Brain microvascular endothelial cell (primary cell): ENCODE data around the gene EDDM3A.
"Not testable (repeated sequence)": the region's sequence is repeated elsewhere in the genome, so short reads cannot be mapped to it uniquely, and the experiment has no call there.

ENCODE experiments used
- DNase-seq: peaks from one replicate; pipeline ENCODE4 v3.0.0-alpha.2; 2020
- H3K27ac ChIP-seq: fragments of 250-450 bp; sonication (Bioruptor Pico); 2 replicates; pipeline ENCODE4 v1.5.1; 2020; ENCODE audit warnings: mild to moderate bottlenecking, moderate library complexity
- H3K27me3 ChIP-seq: fragments of 250-450 bp; sonication (Bioruptor Pico); replicated peaks from 2 replicates; pipeline ENCODE4 v1.5.1; 2020; ENCODE audit warnings: mild to moderate bottlenecking
- H3K36me3 ChIP-seq: fragments of 250-450 bp; sonication (Bioruptor Pico); replicated peaks from 2 replicates; pipeline ENCODE4 v1.5.1; 2020; ENCODE audit warnings: mild to moderate bottlenecking
- H3K4me3 ChIP-seq: 2 replicates; pipeline ENCODE4 v1.5.1; 2011; ENCODE audit warnings: low read depth, mild to moderate bottlenecking, control low read depth, low read length, moderate library complexity
- in situ Hi-C: cut with HindIII; loops from 2 replicates; pipeline ENCODE4 v1.10.0; 2017; ENCODE audit warnings: low sequenced_read_pairs, low pct_ligation_motif_present
- TF ChIP-seq, protein P1 (sequence below): IDR thresholded peaks from 2 replicates; pipeline ENCODE4 v1.5.1; 2011; ENCODE audit warnings: low read depth, mild to moderate bottlenecking, moderate library complexity, low read length, control low read depth, inconsistent platforms; ENCODE audit errors: missing control alignments

EDDM3A gene

DNA sequence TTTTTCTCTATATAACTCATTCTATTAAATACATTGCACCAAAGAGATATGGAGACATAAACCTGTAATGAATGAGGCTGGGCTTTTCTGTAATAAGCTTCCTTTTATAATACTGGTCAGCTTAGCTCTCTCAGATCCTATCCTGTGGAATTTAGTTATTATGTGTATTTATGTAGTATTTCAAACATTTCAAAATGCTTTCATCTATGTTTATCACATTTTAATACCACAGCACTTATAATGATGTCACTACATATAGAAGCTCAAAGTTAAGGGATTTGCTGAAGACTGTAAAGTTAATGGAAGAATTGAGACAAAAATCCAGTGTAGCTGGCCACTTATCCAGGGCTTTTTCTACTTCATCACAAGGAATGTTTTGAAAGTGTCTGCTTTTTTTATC, 45.8 kb upstream of the EDDM3A start:
- H3K4me3 ChIP-seq = no peak overlapping the region
- TF ChIP-seq, protein P1, sequence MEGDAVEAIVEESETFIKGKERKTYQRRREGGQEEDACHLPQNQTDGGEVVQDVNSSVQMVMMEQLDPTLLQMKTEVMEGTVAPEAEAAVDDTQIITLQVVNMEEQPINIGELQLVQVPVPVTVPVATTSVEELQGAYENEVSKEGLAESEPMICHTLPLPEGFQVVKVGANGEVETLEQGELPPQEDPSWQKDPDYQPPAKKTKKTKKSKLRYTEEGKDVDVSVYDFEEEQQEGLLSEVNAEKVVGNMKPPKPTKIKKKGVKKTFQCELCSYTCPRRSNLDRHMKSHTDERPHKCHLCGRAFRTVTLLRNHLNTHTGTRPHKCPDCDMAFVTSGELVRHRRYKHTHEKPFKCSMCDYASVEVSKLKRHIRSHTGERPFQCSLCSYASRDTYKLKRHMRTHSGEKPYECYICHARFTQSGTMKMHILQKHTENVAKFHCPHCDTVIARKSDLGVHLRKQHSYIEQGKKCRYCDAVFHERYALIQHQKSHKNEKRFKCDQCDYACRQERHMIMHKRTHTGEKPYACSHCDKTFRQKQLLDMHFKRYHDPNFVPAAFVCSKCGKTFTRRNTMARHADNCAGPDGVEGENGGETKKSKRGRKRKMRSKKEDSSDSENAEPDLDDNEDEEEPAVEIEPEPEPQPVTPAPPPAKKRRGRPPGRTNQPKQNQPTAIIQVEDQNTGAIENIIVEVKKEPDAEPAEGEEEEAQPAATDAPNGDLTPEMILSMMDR = no peak
- in situ Hi-C loops = no loop called here

DNA sequence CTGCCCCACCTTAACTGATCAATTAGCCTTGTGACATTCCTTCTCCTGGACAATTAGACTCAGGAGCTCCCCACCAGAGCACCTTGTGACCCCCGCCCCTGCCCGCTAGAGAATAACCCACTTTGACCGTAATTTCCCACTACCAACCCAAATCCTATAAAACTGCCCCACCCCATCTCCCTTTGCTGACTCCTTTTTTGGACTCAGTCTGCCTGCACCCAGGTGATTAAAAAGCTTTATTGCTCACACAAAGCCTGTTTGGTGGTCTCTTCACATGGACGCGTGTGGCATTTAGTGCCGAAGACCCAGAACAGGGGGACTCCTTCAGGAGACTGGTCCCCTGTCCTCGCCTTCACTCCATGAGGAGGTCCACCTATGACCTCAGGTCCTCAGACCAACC, 44.7 kb upstream of the EDDM3A start:
- H3K4me3 ChIP-seq, DNase-seq, in situ Hi-C loops, H3K27ac ChIP-seq, H3K36me3 ChIP-seq, H3K27me3 ChIP-seq: not testable (repeated sequence)

More for the DNA sequence above, 45.8 kb upstream of the EDDM3A start:
- Histone ChIP-seq H3K27ac (no peak overlapping the region), H3K36me3 (no peaks in the 10 kb centered on the region), H3K27me3 (no peaks in the 10 kb centered on the region)
- no peak for DNase-seq

DNA sequence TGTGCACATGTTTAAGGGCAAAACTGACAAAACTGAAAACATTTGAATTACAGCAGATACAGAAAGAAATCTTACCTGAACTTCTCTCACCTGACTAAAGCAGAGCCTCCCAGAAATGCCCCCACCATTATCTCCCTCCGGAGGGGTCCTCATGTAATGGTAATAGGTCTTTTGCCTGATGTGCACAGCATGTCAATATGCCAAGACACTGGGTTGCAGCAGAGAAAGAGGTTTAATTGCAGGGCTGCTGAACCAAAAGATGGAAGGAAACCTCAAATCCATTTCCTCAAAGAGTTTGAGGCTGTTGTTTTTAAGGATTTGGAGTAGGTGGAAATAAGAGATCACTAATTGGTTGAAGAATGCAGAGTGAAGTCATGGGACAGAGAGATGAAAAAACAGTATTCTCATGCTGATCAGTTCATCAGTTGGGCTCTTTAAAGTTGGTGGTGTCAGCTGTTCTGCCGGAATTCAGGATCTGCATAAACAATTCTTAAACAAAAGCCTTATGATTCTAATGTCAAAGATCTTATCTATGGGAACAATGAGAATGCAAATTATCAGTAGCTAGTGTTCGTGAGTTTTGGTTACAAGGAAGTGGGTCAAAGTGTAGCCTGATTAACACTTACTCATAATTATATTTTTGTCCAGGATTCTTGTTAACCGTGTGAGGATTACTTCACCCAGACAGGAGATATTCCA, 38.9 kb upstream of the EDDM3A start:
- no peak for DNase-seq
- TF ChIP-seq, protein P1 = no peak
- Histone ChIP-seq H3K27me3 (no peaks in the 10 kb centered on the region), H3K4me3 (no peak overlapping the region), H3K36me3 (no peaks in the 10 kb centered on the region), H3K27ac (no peak overlapping the region)
- in situ Hi-C loops = no loop called here

DNA sequence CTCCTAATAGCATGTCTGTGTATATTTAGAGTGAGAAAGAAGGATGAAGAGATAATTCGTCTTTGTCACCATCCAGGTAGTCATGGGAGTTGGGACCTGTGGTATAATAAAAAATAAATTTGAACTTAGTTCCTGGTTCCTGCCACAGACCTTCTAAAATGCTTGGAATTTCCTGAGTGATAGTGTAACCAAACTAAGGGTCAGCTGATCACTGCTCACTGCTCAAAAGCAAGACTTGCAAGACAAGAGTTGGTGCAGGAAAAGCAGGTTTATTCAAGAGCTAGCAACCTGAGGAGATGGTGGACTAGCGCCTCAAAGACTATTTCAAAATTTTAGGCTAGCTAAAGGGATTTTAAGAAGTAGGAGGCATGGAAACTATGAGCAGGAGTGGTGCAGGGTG, 38.1 kb upstream of the EDDM3A start:
- no peaks in the 10 kb centered on the region for H3K36me3 ChIP-seq
- no peak overlapping the region for H3K4me3 ChIP-seq
- no peak for DNase-seq
- in situ Hi-C loops = no loop called here
- H3K27me3 ChIP-seq = no peaks in the 10 kb centered on the region
- TF ChIP-seq, protein P1 = no peak
- no peak overlapping the region for H3K27ac ChIP-seq

DNA sequence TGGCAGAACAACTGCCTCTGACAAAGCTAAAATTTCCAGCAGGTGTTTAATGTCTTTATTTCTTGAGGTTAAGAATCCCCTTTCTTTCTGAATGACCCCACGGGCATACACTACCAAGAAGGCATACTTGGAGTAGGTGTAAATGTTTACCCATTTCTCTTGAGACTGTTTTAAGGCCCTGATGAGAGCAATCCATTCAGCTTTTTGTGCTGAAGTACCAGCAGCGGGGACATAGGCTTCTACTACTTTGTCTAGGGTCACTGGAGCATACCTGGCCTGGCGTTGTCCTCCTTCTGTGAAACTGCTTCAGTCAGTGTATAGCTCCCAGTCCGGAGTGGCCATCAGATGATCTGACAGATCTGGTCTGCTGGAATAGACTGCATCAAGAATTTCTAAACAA, 34.4 kb upstream of the EDDM3A start:
- Histone ChIP-seq H3K36me3 (no peaks in the 10 kb centered on the region), H3K4me3 (no peak overlapping the region), H3K27me3 (no peaks in the 10 kb centered on the region), H3K27ac (no peak overlapping the region)
- TF ChIP-seq, protein P1 = no peak
- DNase-seq = no peak
- in situ Hi-C loops = no loop called here

DNA sequence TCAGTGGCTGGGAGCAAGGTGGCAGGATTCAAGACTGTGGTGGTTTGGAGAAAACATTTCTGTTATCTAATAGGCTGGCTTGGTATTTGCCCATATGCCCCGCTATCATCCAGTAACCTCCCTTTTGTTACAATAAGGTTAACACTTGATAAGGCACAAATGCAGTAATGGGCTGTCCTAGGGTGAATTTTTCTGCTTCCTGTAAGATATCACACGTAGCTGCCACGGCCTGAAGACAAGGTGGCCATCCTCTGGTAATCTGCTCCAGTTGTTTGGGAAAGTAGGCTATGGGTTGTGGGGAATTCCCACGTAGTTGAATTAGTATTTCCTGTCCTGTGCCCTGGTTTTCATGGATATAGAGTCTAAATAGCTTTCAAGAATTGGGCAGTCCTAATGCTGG, 34.0 kb upstream of the EDDM3A start:
- H3K27ac ChIP-seq = no peak overlapping the region
- TF ChIP-seq, protein P1 = no peak
- no peak for DNase-seq
- H3K36me3 ChIP-seq = no peaks in the 10 kb centered on the region
- in situ Hi-C loops = no loop called here
- no peaks in the 10 kb centered on the region for H3K27me3 ChIP-seq
- H3K4me3 ChIP-seq = no peak overlapping the region
